Erythroblast (primary cell): Measurements from ENCODE around the gene PNLIPRP2.

Experiments
- GATA1 ChIP-seq: IDR thresholded peaks from 2 replicates; pipeline ENCODE4 v1.6.1; 2011; ENCODE audit warnings: low read depth, mild to moderate bottlenecking, control low read depth, low read length, moderate library complexity
- POLR2A ChIP-seq: IDR thresholded peaks from 2 replicates; pipeline ENCODE4 v1.6.1; 2011; ENCODE audit warnings: mild to moderate bottlenecking, low read length

DNA sequence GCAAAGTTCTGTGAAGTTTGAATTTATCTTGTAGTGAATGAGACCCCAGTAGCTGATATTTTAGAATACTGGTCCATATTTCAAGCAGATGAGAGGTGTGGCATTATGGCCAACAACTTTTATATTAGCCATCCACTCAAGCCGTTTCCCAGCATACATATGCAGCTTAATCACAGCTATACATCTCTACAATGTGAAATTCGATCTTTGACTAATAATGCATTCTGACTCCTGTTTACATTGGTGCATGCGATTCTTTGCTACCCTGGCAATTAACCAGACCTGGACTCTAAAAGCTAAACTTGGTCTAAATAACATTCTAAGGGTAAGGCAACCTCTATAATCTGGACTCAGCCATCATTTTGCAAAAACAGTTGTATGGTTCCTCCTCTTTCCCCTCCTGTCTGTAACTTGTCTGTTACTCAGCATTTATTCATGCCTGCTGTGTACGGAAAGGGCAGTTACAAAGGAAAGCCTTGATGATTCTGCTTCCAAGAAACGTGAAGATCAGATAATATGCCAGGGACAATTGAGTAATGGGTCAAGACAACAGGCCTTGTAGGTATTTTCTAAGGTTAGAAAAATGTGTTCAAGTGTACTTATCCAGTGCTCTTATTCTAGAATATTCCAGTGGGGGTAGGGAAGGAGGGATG lies 50.6 kb downstream of the PNLIPRP2 start:
- TF ChIP-seq POLR2A (no peak), GATA1 (no peak)
